AG04449 (cell line): ENCODE results near the gene C16orf96.

ENCODE experiments used
- CTCF ChIA-PET: fragments of 350-600 bp; formaldehyde crosslinking; extraction: SDS; loops from one replicate; lab custom pipeline; 2021; ENCODE audit warnings: antibody characterized with exemption; lab: Yijun Ruan, JAX
- POLR2A ChIA-PET: fragments of 400-600, 350-600 bp; formaldehyde crosslinking; extraction: SDS; loops from one replicate; lab custom pipeline; 2020; ENCODE audit warnings: antibody characterized with exemption, inconsistent platforms; lab: Yijun Ruan, JAX
- DNase-seq: peaks from one replicate; pipeline ENCODE4 v3.0.0-alpha.2; 2010; ENCODE audit warnings: low read depth, low spot score
- H3K4me3 ChIP-seq: 2 replicates; pipeline ENCODE4 v1.5.1; 2011; ENCODE audit warnings: low read depth, mild to moderate bottlenecking, control low read depth, low read length
- TF ChIP-seq, protein P1 (sequence below): IDR thresholded peaks from one replicate; pipeline ENCODE4 v1.5.1; 2011; ENCODE audit warnings: mild to moderate bottlenecking, moderate library complexity, low read length, control low read depth, inconsistent platforms; ENCODE audit not compliant: insufficient read depth; ENCODE audit errors: missing control alignments

The C16orf96 gene

GRCh38 chr16:4639899-4640509 lies 83.9 kb downstream of the C16orf96 start:
- no peak for DNase-seq
- ChIA-PET CTCF (no interaction called here), POLR2A (no interaction called here)

GRCh38 chr16:4640572-4641305 lies 84.6 kb downstream of the C16orf96 start:
- POLR2A ChIA-PET = no interaction called here
- no peak for DNase-seq
- CTCF ChIA-PET = interaction anchor here (1.0 to 1.4 kb wide), 2 partner anchors 9 to 11 kb away, joined by 3 to 6 read pairs; no protein-coding TSS in a partner anchor

More at GRCh38 chr16:4639899-4640509, 83.9 kb downstream of the C16orf96 start:
- TF ChIP-seq, protein P1, sequence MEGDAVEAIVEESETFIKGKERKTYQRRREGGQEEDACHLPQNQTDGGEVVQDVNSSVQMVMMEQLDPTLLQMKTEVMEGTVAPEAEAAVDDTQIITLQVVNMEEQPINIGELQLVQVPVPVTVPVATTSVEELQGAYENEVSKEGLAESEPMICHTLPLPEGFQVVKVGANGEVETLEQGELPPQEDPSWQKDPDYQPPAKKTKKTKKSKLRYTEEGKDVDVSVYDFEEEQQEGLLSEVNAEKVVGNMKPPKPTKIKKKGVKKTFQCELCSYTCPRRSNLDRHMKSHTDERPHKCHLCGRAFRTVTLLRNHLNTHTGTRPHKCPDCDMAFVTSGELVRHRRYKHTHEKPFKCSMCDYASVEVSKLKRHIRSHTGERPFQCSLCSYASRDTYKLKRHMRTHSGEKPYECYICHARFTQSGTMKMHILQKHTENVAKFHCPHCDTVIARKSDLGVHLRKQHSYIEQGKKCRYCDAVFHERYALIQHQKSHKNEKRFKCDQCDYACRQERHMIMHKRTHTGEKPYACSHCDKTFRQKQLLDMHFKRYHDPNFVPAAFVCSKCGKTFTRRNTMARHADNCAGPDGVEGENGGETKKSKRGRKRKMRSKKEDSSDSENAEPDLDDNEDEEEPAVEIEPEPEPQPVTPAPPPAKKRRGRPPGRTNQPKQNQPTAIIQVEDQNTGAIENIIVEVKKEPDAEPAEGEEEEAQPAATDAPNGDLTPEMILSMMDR = no peak
- H3K4me3 ChIP-seq = no peak overlapping the region

DNA sequence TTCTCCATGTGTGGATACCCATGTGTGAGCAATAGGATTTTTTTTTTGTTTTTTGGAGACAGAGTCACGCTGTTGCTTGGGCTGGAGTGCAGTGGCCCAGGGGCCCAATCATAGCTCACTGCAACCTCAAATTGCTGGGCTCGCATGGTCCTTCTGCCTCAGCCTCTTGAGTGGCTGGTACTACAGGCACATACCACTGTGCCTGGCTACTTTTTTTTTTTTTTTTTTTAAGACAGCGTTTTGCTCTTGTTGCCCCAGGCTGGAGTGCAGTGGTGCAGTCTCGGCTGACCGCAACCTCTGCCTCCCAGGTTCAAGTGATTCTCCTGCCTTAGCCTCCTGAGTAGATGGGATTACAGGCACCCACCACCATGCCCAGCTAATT lies 85.2 kb downstream of the C16orf96 start:
- ChIA-PET CTCF (interaction anchor here (1.0 to 1.4 kb wide), 2 partner anchors 9 to 10 kb away, joined by 3 to 6 read pairs; no protein-coding TSS in a partner anchor), POLR2A (no interaction called here)
- no peak for DNase-seq
- TF ChIP-seq, protein P1 = no peak
- H3K4me3 ChIP-seq = no peak overlapping the region

More at GRCh38 chr16:4640572-4641305, 84.6 kb downstream of the C16orf96 start:
- H3K4me3 ChIP-seq = no peak overlapping the region
- TF ChIP-seq, protein P1 = no peak

GRCh38 chr16:4641895-4642294 lies 85.8 kb downstream of the C16orf96 start:
- DNase-seq = no peak
- ChIA-PET CTCF (interaction anchor here (1.0 to 1.4 kb wide), 2 partner anchors 8 to 9 kb away, joined by 3 to 6 read pairs; no protein-coding TSS in a partner anchor), POLR2A (no interaction called here)
- TF ChIP-seq, protein P1 = no peak
- no peak overlapping the region for H3K4me3 ChIP-seq

GRCh38 chr16:4646773-4647643 lies 90.9 kb downstream of the C16orf96 start:
- DNase-seq = no peak
- TF ChIP-seq, protein P1 = no peak
- H3K4me3 ChIP-seq = no peak overlapping the region
- CTCF ChIA-PET = no interaction called here
- POLR2A ChIA-PET = no interaction called here

DNA sequence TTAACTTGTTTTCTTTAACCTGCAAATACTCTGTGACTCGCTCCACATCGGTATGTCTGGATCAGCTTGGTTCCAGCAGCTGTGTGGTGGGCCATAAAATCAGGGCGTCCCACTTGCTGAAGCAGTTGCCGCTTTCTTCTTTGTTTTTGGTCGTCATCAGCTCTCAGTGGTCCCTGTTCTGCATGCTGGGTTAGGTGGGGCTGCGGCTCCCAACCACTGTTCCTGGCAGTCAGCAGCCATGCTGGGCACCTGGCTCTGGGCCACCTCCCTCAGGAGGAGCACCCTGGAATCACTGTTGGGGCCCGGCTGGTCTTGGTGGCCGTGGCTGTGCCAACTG lies 91.5 kb downstream of the C16orf96 start:
- no peak for DNase-seq
- ChIA-PET POLR2A (no interaction called here), CTCF (no interaction called here)
- no peak overlapping the region for H3K4me3 ChIP-seq
- TF ChIP-seq, protein P1 = no peak
